ENCODE measurements around the gene OR10D3. TPM values are rescaled to one million over a fixed set of nuclear protein-coding genes. Genes with fewer than 3 reads are reported as not detected.

OR10D3 gene
- total RNA-seq, 1 experiment from 2014 or later, result not detected

GRCh38 chr11:124198897-124199296 lies 15.8 kb downstream of the OR10D3 start:
- DNase-seq (ENCODE audit: low read depth, low spot score) (no peak), ATAC-seq (no peak)
- ChIA-PET CTCF (interaction anchor here (1.3 kb wide), 1 partner anchor 129 kb away, joined by 3 read pairs; no protein-coding TSS in a partner anchor), POLR2A (no interaction called here), RAD21 (ENCODE audit: low non-redundant PET in 1 of 2, low total read pairs in 2 of 2, uncharacterized antibody in 2 of 2, unreplicated experiment in 2 of 2) (no interaction called here)
- H3K27me3 ChIP-seq (ENCODE audit: insufficient read depth, low read length), result peaks cover 4% of the 10 kb centered on the region
- intact Hi-C loops (cut with micrococcal nuclease), result no loop called here
- no peaks in the 10 kb centered on the region for H3K4me1 ChIP-seq (ENCODE audit: control insufficient read depth in 1 of 2, insufficient read depth in 2 of 2, low read length in 2 of 2)
- H3K27ac ChIP-seq (ENCODE audit: low read depth, low read length), result no peak overlapping the region
- H3K9me2 ChIP-seq (ENCODE audit: insufficient read depth), result no peaks in the 10 kb centered on the region
- TF ChIP-seq SP1 (IDR thresholded peaks at IDR 0.05; ENCODE audit: low read depth) (no peak), REST (IDR thresholded peaks at IDR 0.05; ENCODE audit: low read depth) (no peak), ZNF274 (IDR thresholded peaks at IDR 0.05; ENCODE audit: low read depth, low read length) (no peak), ZBTB33 (IDR thresholded peaks at IDR 0.05; ENCODE audit: extremely low read depth, insufficient replicate concordance, low read length) (no peak), MAX (IDR thresholded peaks at IDR 0.05) (no peak), EZH2 (IDR thresholded peaks at IDR 0.05) (no peak), CEBPB (IDR thresholded peaks at IDR 0.05; ENCODE audit: low read depth) (no peak), SRF (IDR thresholded peaks at IDR 0.05; ENCODE audit: low read depth) (no peak), EZH2phosphoT487 (IDR thresholded peaks at IDR 0.05; ENCODE audit: borderline replicate concordance) (no peak), JUND (IDR thresholded peaks at IDR 0.05) (no peak), POLR2A (IDR thresholded peaks at IDR 0.05; ENCODE audit: borderline replicate concordance, extremely low read depth, insufficient read depth, insufficient read length) (no peak)
- H4K20me1 ChIP-seq (ENCODE audit: insufficient read depth), result no peaks in the 10 kb centered on the region
- no peak overlapping the region for H3K4me3 ChIP-seq (replicated peaks in 1 of 2; ENCODE audit: low read depth in 1 of 2, low read length in 2 of 2)
- H3K4me2 ChIP-seq (ENCODE audit: low read length), result no peak overlapping the region
- H3K36me3 ChIP-seq (ENCODE audit: control insufficient read depth in 1 of 2, insufficient read depth in 2 of 2, low read length in 2 of 2), result no peaks in the 10 kb centered on the region
- no peak overlapping the region for H2AFZ ChIP-seq (ENCODE audit: low read depth, low read length, poor library complexity, severe bottlenecking)
- H3K9me3 ChIP-seq (ENCODE audit: control insufficient read depth in 1 of 2, insufficient read depth in 1 of 2, low read depth in 1 of 2, low read length in 2 of 2), result no peaks in the 10 kb centered on the region
- H3K9ac ChIP-seq (ENCODE audit: low read length), result no peak overlapping the region
- H3K79me2 ChIP-seq (ENCODE audit: insufficient read depth, low read length), result no peaks in the 10 kb centered on the region
- BruUV-seq (replicated peaks), result no TSS peak
